ENCODE data around the gene ETS1. TPM values are rescaled to one million over a fixed set of nuclear protein-coding genes. Genes with fewer than 3 reads are reported as not detected.

ETS1 gene
- total RNA-seq, 1 donor = 95.0 TPM

DNA sequence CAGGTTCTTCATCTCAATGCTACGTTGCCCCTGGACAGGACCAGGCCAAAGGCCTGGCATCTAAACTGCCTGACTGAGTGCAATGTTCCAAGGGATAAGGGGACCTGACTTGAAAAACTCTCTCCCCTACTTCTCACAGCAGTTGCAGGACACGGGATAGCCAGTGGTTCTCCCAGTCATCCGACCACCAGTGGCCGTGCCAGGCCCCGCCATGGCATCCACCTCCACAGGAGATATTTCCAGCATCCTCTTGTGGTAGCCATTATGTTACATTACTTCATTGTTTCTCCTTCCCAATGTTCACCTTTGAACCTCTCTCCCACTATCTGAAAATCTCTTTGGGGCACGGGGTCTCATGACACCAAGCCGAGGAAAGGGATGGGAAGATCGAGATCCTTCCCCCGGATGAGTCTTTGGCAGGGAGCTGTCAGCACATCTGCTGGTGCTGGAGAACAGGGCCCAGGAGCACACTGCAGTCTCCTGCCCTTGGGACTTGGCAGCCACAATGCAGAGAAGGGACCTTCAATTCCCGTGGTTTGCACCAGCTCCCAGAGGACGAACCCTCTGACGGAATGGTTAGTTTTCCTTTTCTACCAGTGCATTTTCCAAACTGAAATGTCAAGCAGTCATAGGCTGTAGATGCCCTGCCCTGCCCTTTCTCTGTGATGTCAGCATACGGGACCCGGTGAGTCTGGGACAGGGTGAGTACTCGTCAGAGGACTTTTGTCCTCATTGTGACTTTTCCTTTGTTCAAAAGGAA is 121.2 kb downstream of the ETS1 start:
- no peak overlapping the region for H3K4me3 ChIP-seq (ENCODE audit: low read depth, low read length)
- TF ChIP-seq, protein P1, sequence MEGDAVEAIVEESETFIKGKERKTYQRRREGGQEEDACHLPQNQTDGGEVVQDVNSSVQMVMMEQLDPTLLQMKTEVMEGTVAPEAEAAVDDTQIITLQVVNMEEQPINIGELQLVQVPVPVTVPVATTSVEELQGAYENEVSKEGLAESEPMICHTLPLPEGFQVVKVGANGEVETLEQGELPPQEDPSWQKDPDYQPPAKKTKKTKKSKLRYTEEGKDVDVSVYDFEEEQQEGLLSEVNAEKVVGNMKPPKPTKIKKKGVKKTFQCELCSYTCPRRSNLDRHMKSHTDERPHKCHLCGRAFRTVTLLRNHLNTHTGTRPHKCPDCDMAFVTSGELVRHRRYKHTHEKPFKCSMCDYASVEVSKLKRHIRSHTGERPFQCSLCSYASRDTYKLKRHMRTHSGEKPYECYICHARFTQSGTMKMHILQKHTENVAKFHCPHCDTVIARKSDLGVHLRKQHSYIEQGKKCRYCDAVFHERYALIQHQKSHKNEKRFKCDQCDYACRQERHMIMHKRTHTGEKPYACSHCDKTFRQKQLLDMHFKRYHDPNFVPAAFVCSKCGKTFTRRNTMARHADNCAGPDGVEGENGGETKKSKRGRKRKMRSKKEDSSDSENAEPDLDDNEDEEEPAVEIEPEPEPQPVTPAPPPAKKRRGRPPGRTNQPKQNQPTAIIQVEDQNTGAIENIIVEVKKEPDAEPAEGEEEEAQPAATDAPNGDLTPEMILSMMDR (IDR thresholded peaks at IDR 0.05; ENCODE audit: insufficient read depth, low read depth, low read length) = no peak
- DNase-seq (ENCODE audit: low read depth) = no peak

DNA sequence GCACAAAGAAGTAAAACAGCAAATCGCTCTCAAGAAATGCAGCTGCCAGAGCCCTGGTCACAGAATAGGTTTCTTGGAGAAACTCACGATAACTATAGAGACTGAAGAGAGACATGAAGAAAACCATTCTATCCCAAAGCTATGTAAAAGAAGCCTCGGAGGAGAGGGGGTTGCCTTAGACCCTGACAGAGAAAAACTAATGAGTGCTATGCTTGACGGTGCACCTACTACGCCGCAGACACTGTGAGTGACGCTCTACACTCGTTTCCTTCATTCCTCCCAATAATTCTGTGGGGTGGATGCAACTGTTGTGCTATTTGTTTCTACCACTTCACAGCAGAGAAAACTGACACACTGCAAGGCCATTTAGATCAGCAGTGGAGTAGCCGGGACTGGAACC is 121.8 kb downstream of the ETS1 start:
- DNase-seq (ENCODE audit: low read depth) = no peak
- TF ChIP-seq, protein P1 (IDR thresholded peaks at IDR 0.05; ENCODE audit: insufficient read depth, low read depth, low read length) = no peak
- no peak overlapping the region for H3K4me3 ChIP-seq (ENCODE audit: low read depth, low read length)

DNA sequence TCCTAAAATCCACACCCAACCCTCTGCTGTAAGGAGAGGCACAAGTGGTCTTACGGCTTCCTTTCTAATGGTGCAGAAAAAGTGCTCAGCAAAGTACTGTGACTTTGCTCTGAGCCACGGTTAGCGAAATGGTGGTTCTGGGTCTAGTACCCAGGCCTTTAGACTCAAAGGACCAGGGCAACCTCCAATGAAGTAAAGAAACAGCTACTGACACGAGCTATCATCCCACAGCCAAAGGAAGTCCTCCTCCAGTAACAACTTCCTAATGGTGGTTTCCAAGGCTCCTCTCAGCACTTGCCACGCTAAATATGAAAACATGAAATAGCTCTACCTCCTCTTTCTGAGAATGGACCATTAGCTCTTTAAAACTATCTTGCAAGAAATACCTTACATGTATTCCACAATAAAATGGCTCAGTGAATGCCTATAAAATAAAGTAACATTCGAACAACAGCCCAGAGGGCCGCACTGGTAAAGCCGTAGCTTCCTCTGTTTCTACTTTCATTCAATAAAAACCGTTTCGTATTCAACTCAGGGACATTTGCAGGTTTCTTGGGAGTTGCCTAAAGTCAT is 122.4 kb downstream of the ETS1 start:
- TF ChIP-seq, protein P1 (IDR thresholded peaks at IDR 0.05; ENCODE audit: insufficient read depth, low read depth, low read length) = no peak
- no peak for DNase-seq (ENCODE audit: low read depth)
- H3K4me3 ChIP-seq (ENCODE audit: low read depth, low read length) = no peak overlapping the region

DNA sequence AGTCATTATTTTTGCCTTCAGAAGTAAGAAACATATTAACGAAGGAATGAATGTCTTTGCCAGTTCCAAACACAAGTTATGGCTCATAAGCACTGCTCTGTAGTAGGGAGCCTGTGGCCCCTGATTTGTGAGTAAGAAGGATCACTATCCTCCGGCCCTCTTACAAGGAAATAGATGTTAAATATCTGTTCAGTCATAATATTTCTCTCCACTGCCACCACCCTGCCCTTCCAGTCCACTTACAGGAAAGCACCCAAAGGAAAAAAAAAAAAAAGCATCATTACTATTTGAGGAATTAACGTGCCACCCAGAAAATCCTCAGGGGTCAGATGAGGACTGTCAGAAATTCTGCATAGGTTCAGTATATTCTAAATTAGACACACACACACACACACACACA is 123.4 kb downstream of the ETS1 start:
- TF ChIP-seq, protein P1 (IDR thresholded peaks at IDR 0.05; ENCODE audit: insufficient read depth, low read depth, low read length) = no peak
- no peak for DNase-seq (ENCODE audit: low read depth)
- H3K4me3 ChIP-seq (ENCODE audit: low read depth, low read length) = no peak overlapping the region

DNA sequence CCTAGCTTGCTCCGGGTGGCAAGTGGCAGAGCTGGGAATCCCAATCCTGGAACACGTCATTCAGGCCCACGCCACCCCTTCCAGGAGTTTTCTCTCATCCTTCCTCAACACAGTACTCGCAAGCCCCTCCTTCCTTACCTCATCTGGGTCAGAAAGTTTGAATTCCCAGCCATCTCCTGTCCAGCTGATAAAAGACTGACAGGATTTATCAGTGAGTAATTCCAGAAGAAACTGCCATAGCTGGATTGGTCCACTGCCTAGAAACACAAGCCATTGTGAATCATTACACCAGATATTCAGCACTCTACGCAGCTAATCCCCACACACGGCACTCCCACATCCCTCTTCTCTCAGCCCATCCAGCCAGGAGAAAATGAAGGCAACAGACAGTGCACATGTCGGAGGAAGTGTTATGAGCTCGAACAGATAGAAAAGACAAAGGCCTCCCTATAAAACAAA is 124.0 kb downstream of the ETS1 start:
- TF ChIP-seq, protein P1 (IDR thresholded peaks at IDR 0.05; ENCODE audit: insufficient read depth, low read depth, low read length) = no peak
- peak; percentile 94 for DNase-seq (ENCODE audit: low read depth)

DNA sequence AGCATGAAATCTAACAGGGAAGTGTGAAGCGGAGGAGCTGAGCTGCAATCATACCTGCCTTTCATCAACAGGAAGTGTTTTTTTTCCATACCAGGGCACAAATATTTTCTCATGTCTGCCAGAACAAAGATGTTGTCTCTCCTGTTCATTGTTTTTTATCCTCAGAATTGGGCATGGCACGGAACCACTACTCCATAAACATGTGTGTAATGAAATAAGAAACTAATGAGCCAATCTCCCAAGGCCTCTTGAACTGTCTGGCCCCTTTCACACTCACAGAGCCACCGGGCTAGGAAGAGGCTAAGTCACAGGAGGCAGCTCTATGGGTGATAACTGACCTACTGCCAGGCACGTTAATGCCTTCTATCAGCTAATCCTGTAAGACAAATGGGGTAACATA is 124.4 kb downstream of the ETS1 start:
- no peak overlapping the region for H3K4me3 ChIP-seq (ENCODE audit: low read depth, low read length)
- TF ChIP-seq, protein P1 (IDR thresholded peaks at IDR 0.05; ENCODE audit: insufficient read depth, low read depth, low read length) = no peak
- no peak for DNase-seq (ENCODE audit: low read depth)

More for the DNA sequence above, 124.0 kb downstream of the ETS1 start:
- H3K4me3 ChIP-seq (ENCODE audit: low read depth, low read length) = no peak overlapping the region

Measured in fibroblast of villous mesenchyme (primary cell).